CD4-positive, alpha-beta memory T cell (primary cell): Measurements from ENCODE around the gene RHOF. TPM values are rescaled to one million over a fixed set of nuclear protein-coding genes. Genes with fewer than 3 reads are reported as not detected.

Source experiments
- CTCF ChIA-PET: fragments of 350-600 bp; sonication (Branson Sonifier 250); formaldehyde crosslinking; loops from one replicate; lab custom pipeline; 2021; ENCODE audit warnings: inconsistent platforms; ENCODE audit not compliant: partially characterized antibody; lab: Charles Lee
- POLR2A ChIA-PET: fragments of 350-600 bp; sonication (Branson Sonifier 250); formaldehyde crosslinking; loops from one replicate; lab custom pipeline; 2021; ENCODE audit not compliant: partially characterized antibody; lab: Charles Lee
- DNase-seq, 5 donors: peaks; one replicate each; pipeline versions ENCODE4 v3.0.0 to v3.0.0-alpha.2; 2020 to 2022; ENCODE audit warnings: mixed read lengths in 1 of 5
- H3K27ac ChIP-seq: one replicate; pipeline ENCODE4 v1.7.0; 2013; ENCODE audit warnings: low read depth, low read length
- H3K27me3 ChIP-seq: 2 replicates; pipeline ENCODE4 v1.7.0; 2013; ENCODE audit warnings: mild to moderate bottlenecking, low read length, moderate library complexity; ENCODE audit not compliant: insufficient read depth
- H3K36me3 ChIP-seq: 2 replicates; pipeline ENCODE4 v1.7.0; 2013; ENCODE audit warnings: mild to moderate bottlenecking, low read length, moderate library complexity; ENCODE audit not compliant: insufficient read depth
- H3K4me1 ChIP-seq: 2 replicates; pipeline ENCODE4 v1.7.0; 2013; ENCODE audit warnings: mild to moderate bottlenecking, low read length, moderate library complexity; ENCODE audit not compliant: insufficient read depth
- H3K4me3 ChIP-seq, 2 donors: one replicate each; pipeline ENCODE4 v1.7.0; 2013; ENCODE audit warnings: low read length in 2 of 2, mild to moderate bottlenecking in 1 of 2
- H3K9me3 ChIP-seq, 2 donors: one replicate each; pipeline ENCODE4 v1.7.0; 2013; ENCODE audit warnings: low read length in 2 of 2, control low read depth in 1 of 2; ENCODE audit not compliant: control insufficient read depth in 1 of 2
- H3K27ac Mint-ChIP-seq, 7 donors: one replicate each; pipeline ENCODE4 v1.8.0; 2020 to 2021; ENCODE audit warnings: mixed read lengths in 7 of 7, mild to moderate bottlenecking in 6 of 7, inconsistent platforms in 3 of 7, moderate library complexity in 3 of 7
- H3K27me3 Mint-ChIP-seq, 2 donors: one replicate each; pipeline ENCODE4 v1.8.0; 2020 to 2021; ENCODE audit warnings: mixed read lengths in 2 of 2
- H3K36me3 Mint-ChIP-seq, 2 donors: one replicate each; pipeline ENCODE4 v1.8.0; 2020 to 2021; ENCODE audit warnings: mixed read lengths in 2 of 2, inconsistent platforms in 1 of 2, mild to moderate bottlenecking in 1 of 2
- H3K4me1 Mint-ChIP-seq, 4 donors: one replicate each; pipeline ENCODE4 v1.8.0; 2020 to 2021; ENCODE audit warnings: mixed read lengths in 4 of 4, mild to moderate bottlenecking in 1 of 4
- H3K4me3 Mint-ChIP-seq, 8 donors: one replicate each; pipeline ENCODE4 v1.8.0; 2020 to 2021; ENCODE audit warnings: mixed read lengths in 8 of 8, mild to moderate bottlenecking in 7 of 8, moderate library complexity in 6 of 8, inconsistent platforms in 3 of 8
- H3K9me3 Mint-ChIP-seq, 8 donors: one replicate each; pipeline ENCODE4 v1.8.0; 2020 to 2021; ENCODE audit warnings: mixed read lengths in 8 of 8, mild to moderate bottlenecking in 5 of 8, inconsistent platforms in 3 of 8, moderate library complexity in 1 of 8
- intact Hi-C: fragments of 100-400 bp; cut with micrococcal nuclease; formaldehyde crosslinking; loops from one replicate; pipeline ENCODE4 v1.15.1; 2023
- polyA plus RNA-seq, 2 donors: library from polyadenylated mRNA; unstranded; fragments of 300-500 nt; fragmentation: Illumina TruSeq; gene quantifications; one replicate each; pipeline ENCODE4 v1.2.3, GENCODE V29; 2021
- total RNA-seq, 2 experiments: library from RNA; stranded (reverse); gene quantifications; one replicate each; pipeline ENCODE4 v1.2.3, GENCODE V29; 2021

Gene RHOF
- total and polyA plus RNA-seq, 4 experiments from 2014 or later = 72.6 to 138 (median 121) TPM

- DNase-seq = no peak
- CTCF ChIA-PET = interaction anchor here (0.8 to 4.4 kb wide), 6 partner anchors 11 to 33 kb away, joined by 3 to 28 read pairs (median 6); partner anchors contain the start of gene RHOF
- POLR2A ChIA-PET = interaction anchor here (1.4 to 44.6 kb wide), 6 partner anchors 8 to 91 kb away, joined by 3 to 2727 read pairs (median 8); partner anchors contain the start of genes CFAP251, RHOF and SETD1B
- Histone ChIP-seq H3K4me3 (no peak overlapping the region), H3K9me3 (no peaks in the 10 kb centered on the region), H3K27me3 (no peaks in the 10 kb centered on the region), H3K4me1 (no peaks in the 10 kb centered on the region), H3K27ac (no peak overlapping the region), H3K36me3 (peaks cover 65% of the 10 kb centered on the region)
- H3K27me3 Mint-ChIP-seq = no peaks in the 10 kb centered on the region
- peaks cover 0 to 3% (median 0%) of the 10 kb centered on the region in 4 donors for H3K4me1 Mint-ChIP-seq
- no peak overlapping the region for H3K4me3 Mint-ChIP-seq
- peaks cover 43 to 66% of the 10 kb centered on the region in 2 donors for H3K36me3 Mint-ChIP-seq
- H3K27ac Mint-ChIP-seq = peak overlapping the region in 3 of 7 donors; percentile 32 to 74 (median 46)
- intact Hi-C loops = no loop called here
- H3K9me3 Mint-ChIP-seq = peaks cover 0 to 2% (median 0%) of the 10 kb centered on the region in 8 donors
Observed at GRCh38 chr12:121827351-121828099, 34.0 kb upstream of the RHOF start.

DNA sequence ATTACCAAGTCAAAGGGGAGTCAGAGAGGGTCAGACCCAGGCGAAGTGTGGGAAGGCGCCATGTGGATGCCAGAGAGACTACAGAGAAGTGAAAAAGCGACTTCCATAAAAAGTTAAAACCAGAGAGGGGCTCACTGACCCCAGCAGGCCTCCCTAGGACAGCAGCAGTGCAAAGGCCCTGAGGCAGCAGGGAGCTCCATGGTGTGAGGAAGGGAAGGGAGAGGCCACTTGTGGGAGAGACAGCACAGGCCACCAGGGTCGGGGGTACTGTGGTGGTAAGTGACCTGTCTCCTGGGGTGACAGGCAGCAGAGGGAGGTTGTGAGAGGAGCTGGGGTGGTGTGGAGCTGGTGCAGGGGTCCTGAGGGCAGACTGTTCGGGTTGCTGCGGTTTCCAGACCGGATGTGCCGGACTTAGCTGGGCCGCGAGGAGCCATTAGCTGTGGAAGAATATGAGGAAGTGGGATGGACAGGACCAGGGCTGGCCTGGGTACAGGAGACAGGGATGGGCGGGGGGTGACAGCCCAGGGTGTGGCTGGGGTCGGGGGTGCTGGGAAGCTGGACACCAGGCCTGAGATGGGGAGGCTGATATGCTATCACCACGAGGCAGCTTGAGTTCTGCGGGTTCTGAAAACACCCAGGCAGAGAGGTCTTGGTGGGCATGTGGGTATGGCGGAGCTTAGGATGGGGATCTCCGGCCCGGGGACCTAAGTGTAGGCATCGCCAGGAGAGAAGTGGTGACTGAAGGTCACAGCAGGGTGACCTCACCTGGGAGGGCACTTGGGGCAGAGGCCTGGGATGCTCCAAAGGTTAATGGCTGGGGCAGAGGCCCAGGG is 33.0 kb upstream of the RHOF start:
- Histone ChIP-seq H3K36me3 (peaks cover 62% of the 10 kb centered on the region), H3K27ac (no peak overlapping the region), H3K9me3 (no peaks in the 10 kb centered on the region), H3K4me1 (no peaks in the 10 kb centered on the region), H3K4me3 (no peak overlapping the region), H3K27me3 (no peaks in the 10 kb centered on the region)
- Mint-ChIP-seq H3K4me1 (peaks cover 0 to 3% (median 0%) of the 10 kb centered on the region in 4 donors), H3K27ac (peak overlapping the region in 4 of 7 donors; percentile 32 to 79 (median 60)), H3K36me3 (peaks cover 42 to 66% of the 10 kb centered on the region in 2 donors), H3K27me3 (no peaks in the 10 kb centered on the region), H3K9me3 (peaks cover 0 to 2% (median 0%) of the 10 kb centered on the region in 8 donors), H3K4me3 (no peak overlapping the region)
- DNase-seq = no peak
- CTCF ChIA-PET = interaction anchor here (0.5 to 4.4 kb wide), 4 partner anchors 15 to 237 kb away, joined by 3 to 28 read pairs (median 5); partner anchors contain the start of gene RHOF
- POLR2A ChIA-PET = interaction anchor here (0.9 to 44.6 kb wide), 5 partner anchors 9 to 114 kb away, joined by 3 to 2727 read pairs (median 8); partner anchors contain the start of genes RHOF, SETD1B and TMEM120B
- intact Hi-C loops = no loop called here

DNA sequence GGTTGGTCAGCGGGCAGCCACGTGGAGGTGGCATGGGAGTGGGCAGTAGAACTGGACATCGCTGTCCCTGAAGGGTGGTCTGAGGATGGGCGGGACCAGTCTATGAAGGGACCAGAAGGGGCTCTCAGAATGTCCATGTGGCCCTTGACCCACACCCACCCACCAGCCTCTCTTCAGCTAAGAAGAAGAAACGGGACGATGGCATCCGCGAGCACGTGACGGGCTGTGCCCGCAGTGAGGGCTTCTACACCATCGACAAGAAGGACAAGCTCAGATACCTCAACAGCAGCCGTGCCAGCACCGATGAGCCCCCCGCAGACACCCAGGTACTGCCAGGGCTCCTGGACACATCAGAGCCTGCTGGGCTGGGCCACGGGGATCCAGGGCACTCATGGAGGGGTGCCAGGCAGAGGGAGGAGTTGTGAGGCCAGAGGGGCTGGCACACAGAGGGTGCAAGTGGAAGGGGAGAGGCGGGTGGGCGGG is 31.6 kb upstream of the RHOF start:
- Histone ChIP-seq H3K27ac (no peak overlapping the region), H3K27me3 (no peaks in the 10 kb centered on the region), H3K9me3 (no peaks in the 10 kb centered on the region), H3K36me3 (peaks cover 59% of the 10 kb centered on the region), H3K4me1 (no peaks in the 10 kb centered on the region), H3K4me3 (no peak overlapping the region)
- DNase-seq = no peak
- Mint-ChIP-seq H3K27ac (no peak overlapping the region), H3K4me1 (peaks cover 0 to 3% (median 0%) of the 10 kb centered on the region in 4 donors), H3K9me3 (peaks cover 0 to 2% (median 0%) of the 10 kb centered on the region in 8 donors), H3K4me3 (no peak overlapping the region), H3K27me3 (no peaks in the 10 kb centered on the region), H3K36me3 (peaks cover 40 to 64% of the 10 kb centered on the region in 2 donors)
- intact Hi-C loops = no loop called here
- CTCF ChIA-PET = interaction anchor here (4.4 kb wide), 1 partner anchor 14 kb away, joined by 28 read pairs; no protein-coding TSS in a partner anchor
- POLR2A ChIA-PET = interaction anchor here (1.3 to 44.6 kb wide), 5 partner anchors 9 to 113 kb away, joined by 4 to 2727 read pairs (median 5); partner anchors contain the start of genes RHOF, SETD1B and TMEM120B

GRCh38 chr12:121823727-121824115 is 30.2 kb upstream of the RHOF start:
- H3K36me3 ChIP-seq = peaks cover 58% of the 10 kb centered on the region
- H3K4me3 Mint-ChIP-seq = no peak overlapping the region
- H3K4me1 ChIP-seq = no peaks in the 10 kb centered on the region
- intact Hi-C loops = no loop called here
- DNase-seq = no peak
- peaks cover 0 to 3% (median 0%) of the 10 kb centered on the region in 4 donors for H3K4me1 Mint-ChIP-seq
- no peak overlapping the region for H3K27ac ChIP-seq
- H3K27me3 ChIP-seq = no peaks in the 10 kb centered on the region
- H3K9me3 Mint-ChIP-seq = peaks cover 0 to 2% (median 0%) of the 10 kb centered on the region in 8 donors
- no peaks in the 10 kb centered on the region for H3K9me3 ChIP-seq
- H3K27me3 Mint-ChIP-seq = no peaks in the 10 kb centered on the region
- ChIA-PET CTCF (interaction anchor here (1.1 to 1.2 kb wide), 2 partner anchors 11 to 29 kb away, joined by 3 to 5 read pairs; no protein-coding TSS in a partner anchor), POLR2A (interaction anchor here (1.3 to 44.6 kb wide), 3 partner anchors 12 to 33 kb away, joined by 5 to 2727 read pairs (median 23); partner anchors contain the start of genes RHOF and SETD1B)
- peaks cover 31 to 61% of the 10 kb centered on the region in 2 donors for H3K36me3 Mint-ChIP-seq
- peak overlapping the region in 2 of 7 donors; percentile 4 to 31 for H3K27ac Mint-ChIP-seq
- H3K4me3 ChIP-seq = no peak overlapping the region

GRCh38 chr12:121823101-121823726 is 29.7 kb upstream of the RHOF start:
- ChIA-PET CTCF (interaction anchor here (1.2 kb wide), 1 partner anchor 28 kb away, joined by 5 read pairs; no protein-coding TSS in a partner anchor), POLR2A (interaction anchor here (5.6 to 44.6 kb wide), 2 partner anchors 17 to 32 kb away, joined by 23 to 2727 read pairs; partner anchors contain the start of genes RHOF and SETD1B)
- Mint-ChIP-seq H3K27me3 (no peaks in the 10 kb centered on the region), H3K36me3 (peaks cover 26 to 56% of the 10 kb centered on the region in 2 donors), H3K4me1 (peaks cover 0 to under 1% (median 0%) of the 10 kb centered on the region in 4 donors), H3K9me3 (peaks cover 0 to 2% (median 0%) of the 10 kb centered on the region in 8 donors), H3K4me3 (no peak overlapping the region), H3K27ac (peak overlapping the region in 2 of 7 donors; percentile 4 to 31)
- Histone ChIP-seq H3K4me1 (no peaks in the 10 kb centered on the region), H3K36me3 (peaks cover 53% of the 10 kb centered on the region), H3K27me3 (no peaks in the 10 kb centered on the region), H3K4me3 (no peak overlapping the region), H3K27ac (no peak overlapping the region), H3K9me3 (no peaks in the 10 kb centered on the region)
- intact Hi-C loops = no loop called here
- DNase-seq = no peak

DNA sequence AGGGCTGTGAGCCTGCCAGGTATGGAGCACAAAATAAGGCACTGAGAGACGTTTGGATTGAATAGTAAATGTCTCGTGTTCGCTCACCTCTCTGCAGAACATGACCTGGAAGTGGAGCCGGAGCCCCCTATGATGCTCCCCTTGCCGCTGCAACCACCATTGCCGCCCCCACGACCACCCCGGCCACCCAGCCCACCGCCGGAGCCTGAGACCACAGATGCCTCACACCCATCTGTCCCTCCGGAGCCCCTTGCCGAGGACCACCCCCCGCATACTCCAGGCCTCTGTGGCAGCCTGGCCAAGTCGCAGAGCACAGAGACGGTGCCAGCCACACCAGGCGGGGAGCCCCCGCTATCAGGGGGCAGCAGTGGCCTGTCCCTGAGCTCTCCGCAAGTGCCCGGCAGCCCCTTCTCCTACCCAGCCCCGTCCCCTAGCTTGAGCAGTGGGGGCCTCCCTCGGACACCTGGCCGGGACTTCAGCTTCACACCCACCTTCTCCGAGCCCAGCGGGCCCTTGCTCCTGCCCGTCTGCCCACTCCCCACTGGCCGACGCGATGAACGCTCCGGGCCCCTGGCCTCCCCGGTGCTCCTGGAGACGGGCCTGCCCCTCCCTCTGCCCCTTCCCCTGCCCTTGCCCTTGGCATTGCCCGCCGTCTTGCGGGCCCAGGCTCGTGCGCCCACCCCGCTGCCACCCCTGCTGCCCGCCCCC is 29.1 kb upstream of the RHOF start:
- Histone ChIP-seq H3K36me3 (peaks cover 53% of the 10 kb centered on the region), H3K4me1 (no peaks in the 10 kb centered on the region), H3K27ac (no peak overlapping the region), H3K9me3 (no peaks in the 10 kb centered on the region), H3K27me3 (no peaks in the 10 kb centered on the region), H3K4me3 (no peak overlapping the region)
- H3K9me3 Mint-ChIP-seq = peaks cover 0 to 2% (median 0%) of the 10 kb centered on the region in 8 donors
- no peaks in the 10 kb centered on the region for H3K27me3 Mint-ChIP-seq
- intact Hi-C loops = no loop called here
- H3K36me3 Mint-ChIP-seq = peaks cover 31 to 61% of the 10 kb centered on the region in 2 donors
- CTCF ChIA-PET = no interaction called here
- no peak overlapping the region for H3K4me3 Mint-ChIP-seq
- H3K27ac Mint-ChIP-seq = no peak overlapping the region
- no peak for DNase-seq
- POLR2A ChIA-PET = interaction anchor here (44.6 kb wide), 1 partner anchor 32 kb away, joined by 2727 read pairs; the partner anchor contains the start of genes RHOF and SETD1B
- H3K4me1 Mint-ChIP-seq = no peaks in the 10 kb centered on the region
